Peyer's patch (tissue), 4 donors: ENCODE measurements around the gene GGCT. TPM values are rescaled to one million over a fixed set of nuclear protein-coding genes. Genes with fewer than 3 reads are reported as not detected.
"Not testable (repeated sequence)": the region's sequence is repeated elsewhere in the genome, so short reads cannot be mapped to it uniquely, and the experiment has no call there.

Experiments
- DNase-seq, 3 donors: peaks; one replicate each; pipeline ENCODE4 v3.0.0-alpha.2; 2017 to 2019
- H3K27ac ChIP-seq, 4 donors: fragments of 200-600 bp; sonication (generic); one replicate each; pipeline ENCODE4 v1.5.1; 2016 to 2019
- H3K27me3 ChIP-seq, 2 donors: fragments of 200-600 bp; sonication (generic); one replicate each; pipeline ENCODE4 v1.5.1; 2019
- H3K36me3 ChIP-seq, 3 donors: fragments of 200-600 bp; sonication (generic); one replicate each; pipeline ENCODE4 v1.5.1; 2016 to 2019
- H3K4me1 ChIP-seq, 4 donors: fragments of 200-600 bp; sonication (generic); one replicate each; pipeline ENCODE4 v1.5.1; 2016 to 2019
- H3K4me3 ChIP-seq, 4 donors: fragments of 200-600 bp; sonication (generic); 1 replicate in 3 of 4; 2 replicates in 1 of 4; pipeline ENCODE4 v1.5.1; 2016 to 2019; ENCODE audit warnings: mild to moderate bottlenecking in 1 of 4
- H3K9me3 ChIP-seq, 4 donors: fragments of 200-600 bp; sonication (generic); one replicate each; pipeline ENCODE4 v1.5.1; 2016 to 2019; ENCODE audit warnings: mild to moderate bottlenecking in 1 of 4
- POLR2A ChIP-seq, 2 donors: fragments of 450-650 bp; IDR thresholded peaks; one replicate each; pipeline ENCODE4 v1.5.1; 2017; ENCODE audit warnings: antibody characterized with exemption in 2 of 2, mild to moderate bottlenecking in 2 of 2, moderate library complexity in 2 of 2
- total RNA-seq, 4 donors: library from RNA; depleted of rRNA; stranded (reverse); fragments of >200 nt; gene quantifications; one replicate each; pipeline ENCODE4 v1.1.0, GENCODE V29; 2016
- TF ChIP-seq, protein P1 (sequence below), 6 experiments: fragments of 450-650 bp in 4 of 6; fragments of 200-600 bp in 2 of 6; sonication (generic) in 1 of 6; IDR thresholded peaks; one replicate each; pipeline ENCODE4 v1.5.1; 2017 to 2019; ENCODE audit warnings: antibody characterized with exemption in 6 of 6, mild to moderate bottlenecking in 3 of 6, moderate library complexity in 1 of 6

The GGCT gene
- total RNA-seq, 4 donors from 2014 or later, result 18.1 to 24.8 (median 19.2) TPM

DNA sequence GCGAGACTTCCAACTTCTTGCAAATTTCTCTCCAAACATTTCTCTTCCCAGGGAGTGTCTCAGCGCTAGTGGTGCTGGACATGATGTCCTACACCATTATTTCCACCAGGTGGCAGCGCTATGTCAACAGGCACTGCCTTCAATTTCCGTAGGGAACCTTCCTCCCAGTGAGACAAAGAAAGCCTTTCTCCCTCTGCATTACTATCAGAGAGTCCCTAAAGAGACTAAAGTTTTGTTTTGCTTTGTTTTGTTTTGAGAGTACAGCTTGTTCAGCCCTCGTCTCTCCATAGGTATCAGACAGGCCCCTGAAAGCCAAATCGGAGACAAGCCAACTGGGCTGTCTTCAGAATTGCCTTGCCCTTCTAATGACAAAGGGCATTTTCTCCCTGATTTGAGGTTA lies 44.2 kb upstream of the GGCT start:
- no peaks in the 10 kb centered on the region for H3K36me3 ChIP-seq
- H3K9me3 ChIP-seq, result no peaks in the 10 kb centered on the region
- no peak overlapping the region for H3K27ac ChIP-seq
- H3K27me3 ChIP-seq, result no peaks in the 10 kb centered on the region
- no peak for TF ChIP-seq POLR2A (IDR thresholded peaks at IDR 0.05)
- TF ChIP-seq, protein P1, sequence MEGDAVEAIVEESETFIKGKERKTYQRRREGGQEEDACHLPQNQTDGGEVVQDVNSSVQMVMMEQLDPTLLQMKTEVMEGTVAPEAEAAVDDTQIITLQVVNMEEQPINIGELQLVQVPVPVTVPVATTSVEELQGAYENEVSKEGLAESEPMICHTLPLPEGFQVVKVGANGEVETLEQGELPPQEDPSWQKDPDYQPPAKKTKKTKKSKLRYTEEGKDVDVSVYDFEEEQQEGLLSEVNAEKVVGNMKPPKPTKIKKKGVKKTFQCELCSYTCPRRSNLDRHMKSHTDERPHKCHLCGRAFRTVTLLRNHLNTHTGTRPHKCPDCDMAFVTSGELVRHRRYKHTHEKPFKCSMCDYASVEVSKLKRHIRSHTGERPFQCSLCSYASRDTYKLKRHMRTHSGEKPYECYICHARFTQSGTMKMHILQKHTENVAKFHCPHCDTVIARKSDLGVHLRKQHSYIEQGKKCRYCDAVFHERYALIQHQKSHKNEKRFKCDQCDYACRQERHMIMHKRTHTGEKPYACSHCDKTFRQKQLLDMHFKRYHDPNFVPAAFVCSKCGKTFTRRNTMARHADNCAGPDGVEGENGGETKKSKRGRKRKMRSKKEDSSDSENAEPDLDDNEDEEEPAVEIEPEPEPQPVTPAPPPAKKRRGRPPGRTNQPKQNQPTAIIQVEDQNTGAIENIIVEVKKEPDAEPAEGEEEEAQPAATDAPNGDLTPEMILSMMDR (IDR thresholded peaks at IDR 0.05), result peak; percentile 44 to 91 (median 80)
- DNase-seq, result peak; percentile 46 to 83 (median 63)
- H3K4me1 ChIP-seq, result peaks cover 0 to 20% (median 1%) of the 10 kb centered on the region in 4 donors
- no peak overlapping the region for H3K4me3 ChIP-seq

DNA sequence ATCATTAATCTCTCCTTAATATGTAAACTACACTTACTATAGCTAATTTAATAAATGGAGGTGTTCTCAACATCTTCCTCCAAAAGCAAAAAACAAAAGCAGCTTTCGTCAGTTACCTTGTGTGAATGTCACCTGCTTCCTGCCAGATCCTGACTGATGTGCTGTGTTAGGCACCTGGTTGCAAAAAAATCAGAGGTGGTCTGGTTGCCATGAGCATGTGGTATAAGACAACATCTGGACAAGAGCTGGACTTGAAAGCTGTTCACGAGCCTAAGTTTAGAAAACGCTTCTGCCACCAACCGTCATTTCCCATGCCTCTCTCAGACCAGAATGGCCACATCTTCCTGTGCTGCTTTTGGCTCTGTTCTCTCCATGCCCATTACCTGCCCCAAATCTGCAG lies 42.0 kb upstream of the GGCT start:
- Histone ChIP-seq H3K27me3 (no peaks in the 10 kb centered on the region), H3K4me1 (peaks cover 0 to 20% (median 1%) of the 10 kb centered on the region in 4 donors), H3K4me3 (no peak overlapping the region), H3K9me3 (no peaks in the 10 kb centered on the region), H3K27ac (no peak overlapping the region), H3K36me3 (no peaks in the 10 kb centered on the region)
- TF ChIP-seq, protein P1 (IDR thresholded peaks at IDR 0.05), result no peak
- TF ChIP-seq POLR2A (IDR thresholded peaks at IDR 0.05), result no peak
- no peak for DNase-seq

DNA sequence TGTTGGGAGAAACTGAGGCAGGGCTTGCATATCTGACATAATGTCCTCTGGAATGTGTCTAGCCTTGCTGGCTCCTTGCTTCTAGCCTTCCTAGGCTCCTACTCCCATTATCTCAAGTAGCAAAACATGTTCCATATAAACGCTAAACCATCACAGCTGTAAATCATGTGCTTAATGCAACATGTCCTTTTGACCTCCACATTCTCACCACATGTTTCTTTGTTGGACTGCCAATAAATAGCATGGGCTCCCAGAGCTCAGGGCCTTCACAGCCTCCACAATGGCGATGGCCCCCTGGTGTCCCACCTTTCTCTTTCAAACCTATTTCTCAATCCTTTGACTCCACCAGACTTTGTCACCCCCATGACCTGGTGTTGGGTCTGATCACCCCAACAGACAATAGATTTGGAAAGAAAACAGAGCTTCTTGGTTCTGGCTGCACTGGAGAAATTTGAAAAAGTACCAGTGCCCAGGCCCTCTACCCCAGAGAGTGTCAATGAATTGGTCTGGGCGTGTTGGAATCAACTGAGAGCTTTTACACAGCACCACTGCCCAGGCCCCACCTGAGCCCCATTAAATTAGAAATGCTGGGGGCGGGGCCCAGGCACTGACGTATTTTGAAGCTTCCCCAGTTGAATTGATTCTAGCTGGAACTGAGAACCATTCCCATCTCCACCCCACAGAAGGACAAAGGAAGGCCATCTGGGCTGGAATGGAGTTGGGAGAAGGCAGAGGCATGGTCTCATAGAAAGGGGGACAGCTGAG lies 41.3 kb upstream of the GGCT start:
- H3K4me3 ChIP-seq, result no peak overlapping the region
- no peaks in the 10 kb centered on the region for H3K27me3 ChIP-seq
- no peak overlapping the region for H3K27ac ChIP-seq
- TF ChIP-seq, protein P1 (IDR thresholded peaks at IDR 0.05), result no peak
- TF ChIP-seq POLR2A (IDR thresholded peaks at IDR 0.05), result no peak
- DNase-seq, result no peak
- H3K4me1 ChIP-seq, result peaks cover 0 to 15% (median 1%) of the 10 kb centered on the region in 4 donors
- H3K9me3 ChIP-seq, result no peaks in the 10 kb centered on the region
- H3K36me3 ChIP-seq, result no peaks in the 10 kb centered on the region

DNA sequence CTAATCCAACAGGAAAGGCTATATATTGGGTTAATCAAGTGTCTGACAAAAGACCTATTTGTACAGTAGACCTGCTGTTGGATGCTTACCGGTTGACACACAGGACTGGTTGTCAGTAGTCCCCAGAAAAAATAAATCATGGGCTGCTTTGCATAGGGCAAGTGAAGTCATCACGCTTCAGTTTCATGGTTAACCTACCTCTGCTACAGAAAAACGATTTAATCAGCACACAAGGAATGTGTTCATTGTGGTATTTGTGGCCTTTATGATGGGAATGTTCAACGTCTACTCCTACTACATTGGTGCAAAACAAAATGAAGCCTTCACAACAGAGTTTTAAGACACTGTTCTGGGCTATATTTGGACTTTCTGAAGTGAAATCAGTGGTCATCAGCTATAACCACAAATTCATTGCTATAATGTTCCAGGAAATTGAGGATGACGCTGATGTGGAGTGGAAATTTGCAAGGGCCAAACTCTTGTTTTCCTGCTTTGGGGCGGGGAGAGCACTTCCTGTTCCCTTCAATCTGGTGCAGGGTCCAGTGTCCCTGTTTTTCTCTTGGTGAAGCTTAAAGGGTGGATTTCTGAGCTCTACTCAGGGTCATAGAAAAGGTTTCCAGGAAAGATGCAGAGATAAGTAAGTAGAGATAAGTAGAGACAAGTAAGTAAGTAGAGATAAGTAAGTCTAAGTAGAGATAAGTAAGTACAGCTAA lies 39.3 kb upstream of the GGCT start:
- no peak for DNase-seq
- Histone ChIP-seq H3K27me3 (no peaks in the 10 kb centered on the region), H3K9me3 (no peaks in the 10 kb centered on the region), H3K27ac (peak overlapping the region in 1 of 4 donors; percentile 33), H3K36me3 (no peaks in the 10 kb centered on the region), H3K4me3 (no peak overlapping the region), H3K4me1 (peaks cover 0 to 14% (median 0%) of the 10 kb centered on the region in 4 donors)
- TF ChIP-seq, protein P1 (IDR thresholded peaks at IDR 0.05), result no peak
- no peak for TF ChIP-seq POLR2A (IDR thresholded peaks at IDR 0.05)

DNA sequence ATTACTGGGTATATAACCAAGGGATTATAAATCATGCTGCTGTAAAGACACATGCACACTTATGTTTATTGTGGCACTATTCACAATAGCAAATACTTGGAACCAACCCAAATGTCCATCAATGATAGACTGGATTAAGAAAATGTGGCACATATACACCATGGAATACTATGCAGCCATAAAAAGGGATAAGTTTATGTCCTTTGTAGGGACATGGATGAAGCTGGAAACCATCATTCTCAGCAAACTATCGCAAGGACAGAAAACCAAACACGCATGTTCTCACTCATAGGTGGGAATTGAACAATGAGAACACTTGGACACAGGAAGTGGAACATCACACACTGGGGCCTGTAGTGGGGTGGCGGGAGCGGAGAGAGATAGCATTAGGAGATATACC lies 38.5 kb upstream of the GGCT start:
- H3K4me1 ChIP-seq, result peaks cover 0 to 14% (median 0%) of the 10 kb centered on the region in 4 donors
- H3K27ac ChIP-seq, H3K36me3 ChIP-seq, H3K27me3 ChIP-seq, DNase-seq, H3K4me3 ChIP-seq, H3K9me3 ChIP-seq: not testable (repeated sequence)

DNA sequence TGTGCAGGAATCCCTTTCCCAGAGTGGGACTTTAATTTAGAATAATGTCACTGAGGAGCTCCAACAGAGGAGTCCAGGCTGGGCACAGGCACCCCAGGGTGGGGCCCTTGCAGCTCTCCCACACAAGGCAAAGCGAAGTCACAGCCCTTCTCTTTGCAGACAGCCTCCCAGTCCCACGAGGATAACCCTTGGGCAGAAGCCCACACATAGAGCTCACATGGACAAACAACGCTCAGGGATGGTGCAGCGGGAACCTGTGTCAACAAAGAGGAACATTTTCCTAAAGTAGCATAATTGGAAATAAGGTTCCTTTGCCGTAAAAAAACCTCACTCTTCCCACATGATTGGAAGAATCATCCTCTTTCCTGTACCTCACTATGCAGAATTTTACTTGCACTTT lies 29.3 kb upstream of the GGCT start:
- Histone ChIP-seq H3K36me3 (peaks cover 0 to 3% (median 0%) of the 10 kb centered on the region in 3 donors), H3K9me3 (no peaks in the 10 kb centered on the region), H3K27me3 (no peaks in the 10 kb centered on the region), H3K4me3 (no peak overlapping the region), H3K27ac (no peak overlapping the region), H3K4me1 (no peaks in the 10 kb centered on the region)
- no peak for DNase-seq
- no peak for TF ChIP-seq POLR2A (IDR thresholded peaks at IDR 0.05)
- TF ChIP-seq, protein P1 (IDR thresholded peaks at IDR 0.05), result no peak
